H1 (cell line): ENCODE data around the gene CDK15. TPM values are rescaled to one million over a fixed set of nuclear protein-coding genes. Genes with fewer than 3 reads are reported as not detected.

Experiments used
- polyA plus RNA-seq, 7 experiments: library from polyadenylated mRNA; depleted of rRNA in 3 of 7; stranded (reverse) in 5 of 7; unstranded in 2 of 7; fragments of >200 nt in 5 of 7; fragments of 200-250 nt in 2 of 7; gene quantifications; 1 replicate in 5 of 7; 2 replicates in 1 of 7; 4 replicates in 1 of 7; pipeline versions ENCODE4 v1.2.1 to v1.2.3, GENCODE V29; 2011 to 2013; ENCODE audit warnings: missing spikeins in 2 of 7, mixed read lengths in 2 of 7
- total RNA-seq: library from RNA; stranded (reverse); fragmentation: NEBNext Ultra II Directional; extraction: Animal tissue kit (Norgen Biotek cat#: 25700); gene quantifications from 2 replicates; pipeline ENCODE4 v1.2.1, GENCODE V29; 2021
- TF ChIP-seq, protein P1 (sequence below): fragments of 300-600 bp; sonication (generic); IDR thresholded peaks from 2 replicates; pipeline ENCODE4 v1.7.1; 2012; ENCODE audit warnings: low read length, moderate library complexity, mild to moderate bottlenecking, inconsistent platforms; ENCODE audit not compliant: insufficient replicate concordance

CDK15 gene
- total and polyA plus RNA-seq, 2 of the 8 experiments (the other 6 are each of a cell fraction or from before 2014, with no cell fraction given): 0.03 TPM; not detected in 1

DNA sequence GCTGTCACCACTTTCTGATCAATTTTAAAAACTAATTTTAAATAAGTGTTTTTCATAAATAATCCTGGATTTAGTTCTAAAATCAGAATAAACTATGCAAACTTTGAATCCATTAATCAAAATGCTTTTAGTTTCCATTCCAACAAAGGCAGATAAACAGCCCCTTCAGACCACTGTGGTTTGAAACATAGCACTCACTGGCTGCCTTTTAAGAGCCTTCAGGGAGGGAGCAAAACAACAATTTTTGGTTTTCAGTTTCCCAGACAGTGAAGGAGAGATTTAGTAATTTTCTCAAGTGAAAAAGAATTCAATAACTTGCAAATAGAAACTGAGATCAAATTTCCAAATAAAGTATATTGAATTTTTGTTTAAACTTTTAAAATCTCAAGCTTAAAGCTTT, 46.1 kb downstream of the CDK15 start (continued):
- TF ChIP-seq, protein P1, sequence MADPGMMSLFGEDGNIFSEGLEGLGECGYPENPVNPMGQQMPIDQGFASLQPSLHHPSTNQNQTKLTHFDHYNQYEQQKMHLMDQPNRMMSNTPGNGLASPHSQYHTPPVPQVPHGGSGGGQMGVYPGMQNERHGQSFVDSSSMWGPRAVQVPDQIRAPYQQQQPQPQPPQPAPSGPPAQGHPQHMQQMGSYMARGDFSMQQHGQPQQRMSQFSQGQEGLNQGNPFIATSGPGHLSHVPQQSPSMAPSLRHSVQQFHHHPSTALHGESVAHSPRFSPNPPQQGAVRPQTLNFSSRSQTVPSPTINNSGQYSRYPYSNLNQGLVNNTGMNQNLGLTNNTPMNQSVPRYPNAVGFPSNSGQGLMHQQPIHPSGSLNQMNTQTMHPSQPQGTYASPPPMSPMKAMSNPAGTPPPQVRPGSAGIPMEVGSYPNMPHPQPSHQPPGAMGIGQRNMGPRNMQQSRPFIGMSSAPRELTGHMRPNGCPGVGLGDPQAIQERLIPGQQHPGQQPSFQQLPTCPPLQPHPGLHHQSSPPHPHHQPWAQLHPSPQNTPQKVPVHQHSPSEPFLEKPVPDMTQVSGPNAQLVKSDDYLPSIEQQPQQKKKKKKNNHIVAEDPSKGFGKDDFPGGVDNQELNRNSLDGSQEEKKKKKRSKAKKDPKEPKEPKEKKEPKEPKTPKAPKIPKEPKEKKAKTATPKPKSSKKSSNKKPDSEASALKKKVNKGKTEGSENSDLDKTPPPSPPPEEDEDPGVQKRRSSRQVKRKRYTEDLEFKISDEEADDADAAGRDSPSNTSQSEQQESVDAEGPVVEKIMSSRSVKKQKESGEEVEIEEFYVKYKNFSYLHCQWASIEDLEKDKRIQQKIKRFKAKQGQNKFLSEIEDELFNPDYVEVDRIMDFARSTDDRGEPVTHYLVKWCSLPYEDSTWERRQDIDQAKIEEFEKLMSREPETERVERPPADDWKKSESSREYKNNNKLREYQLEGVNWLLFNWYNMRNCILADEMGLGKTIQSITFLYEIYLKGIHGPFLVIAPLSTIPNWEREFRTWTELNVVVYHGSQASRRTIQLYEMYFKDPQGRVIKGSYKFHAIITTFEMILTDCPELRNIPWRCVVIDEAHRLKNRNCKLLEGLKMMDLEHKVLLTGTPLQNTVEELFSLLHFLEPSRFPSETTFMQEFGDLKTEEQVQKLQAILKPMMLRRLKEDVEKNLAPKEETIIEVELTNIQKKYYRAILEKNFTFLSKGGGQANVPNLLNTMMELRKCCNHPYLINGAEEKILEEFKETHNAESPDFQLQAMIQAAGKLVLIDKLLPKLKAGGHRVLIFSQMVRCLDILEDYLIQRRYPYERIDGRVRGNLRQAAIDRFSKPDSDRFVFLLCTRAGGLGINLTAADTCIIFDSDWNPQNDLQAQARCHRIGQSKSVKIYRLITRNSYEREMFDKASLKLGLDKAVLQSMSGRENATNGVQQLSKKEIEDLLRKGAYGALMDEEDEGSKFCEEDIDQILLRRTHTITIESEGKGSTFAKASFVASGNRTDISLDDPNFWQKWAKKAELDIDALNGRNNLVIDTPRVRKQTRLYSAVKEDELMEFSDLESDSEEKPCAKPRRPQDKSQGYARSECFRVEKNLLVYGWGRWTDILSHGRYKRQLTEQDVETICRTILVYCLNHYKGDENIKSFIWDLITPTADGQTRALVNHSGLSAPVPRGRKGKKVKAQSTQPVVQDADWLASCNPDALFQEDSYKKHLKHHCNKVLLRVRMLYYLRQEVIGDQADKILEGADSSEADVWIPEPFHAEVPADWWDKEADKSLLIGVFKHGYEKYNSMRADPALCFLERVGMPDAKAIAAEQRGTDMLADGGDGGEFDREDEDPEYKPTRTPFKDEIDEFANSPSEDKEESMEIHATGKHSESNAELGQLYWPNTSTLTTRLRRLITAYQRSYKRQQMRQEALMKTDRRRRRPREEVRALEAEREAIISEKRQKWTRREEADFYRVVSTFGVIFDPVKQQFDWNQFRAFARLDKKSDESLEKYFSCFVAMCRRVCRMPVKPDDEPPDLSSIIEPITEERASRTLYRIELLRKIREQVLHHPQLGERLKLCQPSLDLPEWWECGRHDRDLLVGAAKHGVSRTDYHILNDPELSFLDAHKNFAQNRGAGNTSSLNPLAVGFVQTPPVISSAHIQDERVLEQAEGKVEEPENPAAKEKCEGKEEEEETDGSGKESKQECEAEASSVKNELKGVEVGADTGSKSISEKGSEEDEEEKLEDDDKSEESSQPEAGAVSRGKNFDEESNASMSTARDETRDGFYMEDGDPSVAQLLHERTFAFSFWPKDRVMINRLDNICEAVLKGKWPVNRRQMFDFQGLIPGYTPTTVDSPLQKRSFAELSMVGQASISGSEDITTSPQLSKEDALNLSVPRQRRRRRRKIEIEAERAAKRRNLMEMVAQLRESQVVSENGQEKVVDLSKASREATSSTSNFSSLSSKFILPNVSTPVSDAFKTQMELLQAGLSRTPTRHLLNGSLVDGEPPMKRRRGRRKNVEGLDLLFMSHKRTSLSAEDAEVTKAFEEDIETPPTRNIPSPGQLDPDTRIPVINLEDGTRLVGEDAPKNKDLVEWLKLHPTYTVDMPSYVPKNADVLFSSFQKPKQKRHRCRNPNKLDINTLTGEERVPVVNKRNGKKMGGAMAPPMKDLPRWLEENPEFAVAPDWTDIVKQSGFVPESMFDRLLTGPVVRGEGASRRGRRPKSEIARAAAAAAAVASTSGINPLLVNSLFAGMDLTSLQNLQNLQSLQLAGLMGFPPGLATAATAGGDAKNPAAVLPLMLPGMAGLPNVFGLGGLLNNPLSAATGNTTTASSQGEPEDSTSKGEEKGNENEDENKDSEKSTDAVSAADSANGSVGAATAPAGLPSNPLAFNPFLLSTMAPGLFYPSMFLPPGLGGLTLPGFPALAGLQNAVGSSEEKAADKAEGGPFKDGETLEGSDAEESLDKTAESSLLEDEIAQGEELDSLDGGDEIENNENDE: no peak
